Activated naive CD4-positive, alpha-beta T cell treated with anti-CD3 and anti-CD28 coated beads, Interleukin-2, amount 10 ng/mL, durations not matched to agents 7 days and 5 days (primary cell): ENCODE results near the gene LPGAT1.

Experiments
- CTCF ChIA-PET: fragments of 350-600 bp; sonication (Branson Sonifier 250); formaldehyde crosslinking; loops from one replicate; lab custom pipeline; 2021; ENCODE audit warnings: antibody characterized with exemption; lab: Charles Lee
- DNase-seq: peaks from one replicate; pipeline ENCODE4 v3.0.0-alpha.2; 2020
- H3K27ac Mint-ChIP-seq: one replicate; pipeline ENCODE4 v1.8.0; 2021; ENCODE audit warnings: mild to moderate bottlenecking, moderate library complexity, mixed read lengths
- H3K27me3 Mint-ChIP-seq: one replicate; pipeline ENCODE4 v1.8.0; 2021; ENCODE audit warnings: mild to moderate bottlenecking, mixed read lengths
- H3K36me3 Mint-ChIP-seq: one replicate; pipeline ENCODE4 v1.8.0; 2021; ENCODE audit warnings: mixed read lengths
- H3K4me1 Mint-ChIP-seq: one replicate; pipeline ENCODE4 v1.8.0; 2021; ENCODE audit warnings: mixed read lengths
- H3K4me3 Mint-ChIP-seq: one replicate; pipeline ENCODE4 v1.8.0; 2021; ENCODE audit warnings: mild to moderate bottlenecking, moderate library complexity, mixed read lengths
- H3K9me3 Mint-ChIP-seq: one replicate; pipeline ENCODE4 v1.8.0; 2021; ENCODE audit warnings: mixed read lengths

LPGAT1 gene

DNA sequence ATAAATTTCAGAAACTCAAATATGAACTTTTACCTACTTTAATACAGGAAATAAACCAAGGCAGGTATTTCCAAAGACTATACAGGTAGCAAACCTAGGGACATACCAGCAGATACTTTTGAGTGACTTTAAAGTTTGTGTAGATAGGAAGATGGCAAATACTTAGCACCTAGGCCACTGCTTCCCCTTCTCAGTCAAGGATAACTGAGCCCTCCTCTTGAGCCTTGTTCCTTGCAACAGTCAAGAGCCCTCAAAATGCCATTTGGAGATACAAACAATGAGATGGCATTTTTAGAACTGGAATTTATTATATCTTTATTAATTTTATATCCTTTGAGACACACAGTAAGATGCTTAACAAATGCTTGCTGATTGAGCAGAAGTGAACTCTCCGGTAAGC lies 65.9 kb downstream of the LPGAT1 start:
- Mint-ChIP-seq H3K4me3 (no peak overlapping the region), H3K36me3 (peaks cover 26% of the 10 kb centered on the region), H3K27me3 (no peaks in the 10 kb centered on the region), H3K9me3 (no peaks in the 10 kb centered on the region), H3K27ac (no peak overlapping the region), H3K4me1 (no peaks in the 10 kb centered on the region)
- CTCF ChIA-PET, result no interaction called here
- no peak for DNase-seq

DNA sequence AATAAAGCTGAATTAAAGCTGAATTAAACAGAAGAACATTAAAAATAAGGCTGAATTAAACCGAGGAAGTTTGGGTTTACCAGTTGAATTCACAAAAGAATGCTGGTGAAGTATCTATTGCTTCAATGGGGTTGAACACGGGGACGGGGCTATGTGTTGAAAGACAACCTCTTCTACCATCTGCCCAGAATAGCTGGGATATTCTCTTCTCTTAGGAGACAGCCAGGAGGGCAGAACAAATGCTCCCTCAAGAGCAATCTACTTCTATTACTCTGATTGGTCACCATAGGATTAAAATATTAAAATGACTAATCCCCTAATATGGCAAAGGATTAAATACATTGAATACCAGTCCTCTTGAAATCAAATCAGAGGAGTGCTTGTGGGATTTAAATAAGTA lies 68.4 kb downstream of the LPGAT1 start:
- no peaks in the 10 kb centered on the region for H3K27me3 Mint-ChIP-seq
- DNase-seq, result no peak
- peaks cover 31% of the 10 kb centered on the region for H3K36me3 Mint-ChIP-seq
- no peaks in the 10 kb centered on the region for H3K9me3 Mint-ChIP-seq
- no peak overlapping the region for H3K4me3 Mint-ChIP-seq
- H3K4me1 Mint-ChIP-seq, result no peaks in the 10 kb centered on the region
- no peak overlapping the region for H3K27ac Mint-ChIP-seq
- CTCF ChIA-PET, result interaction anchor here (0.6 to 0.8 kb wide), 2 partner anchors 12 to 27 kb away, joined by 3 read pairs; no protein-coding TSS in a partner anchor

DNA sequence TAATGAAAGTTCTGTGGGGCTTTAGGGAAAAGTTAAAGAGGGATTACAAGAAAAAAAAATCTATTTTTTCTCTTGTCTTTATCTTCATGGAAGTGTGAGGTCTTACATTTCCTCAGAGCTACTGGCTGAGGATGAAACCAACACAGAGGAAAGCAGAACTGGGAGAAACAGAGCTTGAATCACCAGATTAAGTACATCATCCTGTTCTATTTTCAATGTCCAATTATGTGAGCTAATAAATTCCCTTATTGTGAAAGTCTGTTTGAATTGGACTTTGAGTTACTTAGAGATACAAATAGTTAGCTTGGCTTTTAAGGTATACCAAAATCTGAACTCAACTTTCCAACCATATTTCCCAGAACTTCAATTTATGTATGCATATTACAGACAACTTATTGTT lies 69.2 kb downstream of the LPGAT1 start:
- Mint-ChIP-seq H3K4me1 (no peaks in the 10 kb centered on the region), H3K27ac (no peak overlapping the region), H3K27me3 (no peaks in the 10 kb centered on the region), H3K36me3 (peaks cover 29% of the 10 kb centered on the region), H3K4me3 (no peak overlapping the region), H3K9me3 (no peaks in the 10 kb centered on the region)
- CTCF ChIA-PET, result no interaction called here
- no peak for DNase-seq

DNA sequence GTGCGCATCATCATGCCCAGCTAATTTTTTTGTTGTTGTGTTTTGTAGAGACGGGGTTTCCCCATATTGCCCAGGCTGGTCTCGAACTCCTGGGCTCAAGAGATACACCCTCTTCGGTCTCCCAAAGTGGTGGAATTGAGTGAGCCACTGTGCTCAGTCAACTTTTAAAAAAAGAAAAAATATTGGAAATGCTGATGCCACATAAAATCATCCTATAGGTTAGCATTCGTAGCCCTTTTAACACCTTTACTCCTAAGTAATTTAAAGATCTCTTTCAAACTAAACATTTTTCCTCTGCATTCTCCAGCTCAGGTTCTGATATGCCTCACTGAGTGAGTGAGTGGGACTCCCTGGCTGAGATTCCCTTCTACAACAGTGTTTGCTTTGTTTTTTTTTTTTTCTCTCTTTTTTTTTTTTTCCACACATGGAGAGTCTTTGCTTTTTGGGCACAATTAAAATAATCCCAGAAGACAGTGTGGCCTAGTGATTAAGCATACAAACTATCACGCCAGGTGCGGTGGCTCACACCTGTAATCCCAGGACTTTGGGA lies 74.0 kb downstream of the LPGAT1 start:
- CTCF ChIA-PET, result interaction anchor here (0.7 kb wide), 1 partner anchor 610 kb away, joined by 3 read pairs; no protein-coding TSS in a partner anchor
- no peak for DNase-seq
- H3K36me3 Mint-ChIP-seq, result peaks cover 23% of the 10 kb centered on the region
- no peak overlapping the region for H3K27ac Mint-ChIP-seq
- H3K4me1 Mint-ChIP-seq, result no peaks in the 10 kb centered on the region
- H3K9me3 Mint-ChIP-seq, result no peaks in the 10 kb centered on the region
- no peaks in the 10 kb centered on the region for H3K27me3 Mint-ChIP-seq
- no peak overlapping the region for H3K4me3 Mint-ChIP-seq

DNA sequence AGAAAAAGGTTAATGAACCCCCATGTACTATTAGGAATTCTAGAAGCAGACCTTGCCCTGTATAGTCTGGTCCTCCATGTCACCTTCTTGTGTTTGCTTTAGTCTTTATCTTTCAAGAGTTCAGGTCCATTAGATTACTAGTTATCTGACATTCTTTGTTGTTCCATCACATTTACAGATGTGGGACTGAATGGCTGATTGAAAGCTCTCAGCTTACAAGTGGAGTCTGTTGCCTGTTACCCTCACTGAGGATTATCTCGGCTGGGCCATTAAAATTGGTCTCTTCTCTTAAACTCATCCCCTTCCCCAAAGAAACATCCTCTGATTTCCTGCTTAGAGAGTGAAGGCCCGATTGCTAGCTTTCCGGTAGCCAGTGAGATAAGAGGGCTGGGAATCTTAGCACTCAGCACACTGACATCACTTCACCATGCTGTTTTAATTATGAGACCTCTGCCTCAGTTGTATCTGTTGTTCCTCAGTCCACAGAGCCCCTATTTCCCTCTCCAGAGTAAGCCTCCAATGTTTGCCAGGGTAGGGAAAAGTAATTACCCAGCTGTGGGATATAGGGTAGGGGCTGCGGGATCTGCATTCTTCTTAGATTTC lies 76.8 kb downstream of the LPGAT1 start:
- H3K27ac Mint-ChIP-seq, result no peak overlapping the region
- H3K27me3 Mint-ChIP-seq, result no peaks in the 10 kb centered on the region
- H3K4me1 Mint-ChIP-seq, result no peaks in the 10 kb centered on the region
- peaks cover 36% of the 10 kb centered on the region for H3K36me3 Mint-ChIP-seq
- H3K9me3 Mint-ChIP-seq, result no peaks in the 10 kb centered on the region
- CTCF ChIA-PET, result no interaction called here
- no peak overlapping the region for H3K4me3 Mint-ChIP-seq
- no peak for DNase-seq

DNA sequence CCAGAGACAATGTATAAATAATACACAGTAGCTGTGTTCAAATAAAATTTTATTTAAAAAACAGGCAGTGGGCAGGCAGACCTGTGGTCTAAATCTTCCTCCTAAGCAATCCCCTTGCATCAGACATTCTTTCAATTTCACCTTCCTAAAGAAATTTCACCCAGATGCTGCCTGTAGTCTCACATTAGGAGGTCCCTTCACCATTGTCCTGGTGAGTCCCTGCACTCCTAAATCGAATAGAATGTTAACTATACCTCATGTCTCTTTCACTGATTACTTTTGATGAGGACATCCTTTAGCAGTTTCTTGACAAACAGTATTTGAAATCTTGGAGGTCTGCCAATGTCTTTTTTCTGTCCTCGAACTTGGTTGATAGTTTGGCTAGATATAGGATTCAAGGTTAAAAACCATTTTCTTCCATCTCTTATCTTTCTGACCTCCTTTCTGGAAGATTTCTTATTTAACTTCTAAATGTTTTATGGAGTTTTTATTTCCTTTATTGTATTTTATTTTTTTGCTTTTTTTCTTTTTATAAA lies 77.5 kb downstream of the LPGAT1 start:
- Mint-ChIP-seq H3K27me3 (no peaks in the 10 kb centered on the region), H3K4me1 (peaks cover 2% of the 10 kb centered on the region), H3K36me3 (peaks cover 36% of the 10 kb centered on the region), H3K9me3 (no peaks in the 10 kb centered on the region), H3K4me3 (no peak overlapping the region), H3K27ac (no peak overlapping the region)
- CTCF ChIA-PET, result no interaction called here
- DNase-seq, result no peak

DNA sequence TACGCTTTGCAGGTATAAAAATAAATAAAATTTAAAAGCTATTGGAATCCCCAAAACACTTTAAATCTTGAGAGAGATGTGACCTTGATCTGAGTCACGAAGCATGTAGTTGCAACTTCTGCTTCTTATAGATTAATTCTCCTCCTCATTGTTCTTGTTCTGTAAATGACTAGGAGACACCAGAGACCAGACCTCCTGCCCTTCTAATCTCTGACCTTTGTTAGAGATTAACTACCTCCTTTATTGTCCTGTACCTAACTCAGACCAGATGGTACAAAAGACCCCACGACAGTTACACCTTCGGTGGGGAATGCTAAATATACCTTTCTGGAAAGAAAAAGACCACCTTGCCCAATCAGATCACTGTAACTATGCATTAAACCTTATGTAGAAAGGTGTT lies 78.2 kb downstream of the LPGAT1 start:
- H3K27ac Mint-ChIP-seq, result no peak overlapping the region
- H3K4me1 Mint-ChIP-seq, result peaks cover 4% of the 10 kb centered on the region
- no peak for DNase-seq
- H3K27me3 Mint-ChIP-seq, result no peaks in the 10 kb centered on the region
- no peaks in the 10 kb centered on the region for H3K9me3 Mint-ChIP-seq
- H3K36me3 Mint-ChIP-seq, result peaks cover 33% of the 10 kb centered on the region
- no peak overlapping the region for H3K4me3 Mint-ChIP-seq
- CTCF ChIA-PET, result no interaction called here

DNA sequence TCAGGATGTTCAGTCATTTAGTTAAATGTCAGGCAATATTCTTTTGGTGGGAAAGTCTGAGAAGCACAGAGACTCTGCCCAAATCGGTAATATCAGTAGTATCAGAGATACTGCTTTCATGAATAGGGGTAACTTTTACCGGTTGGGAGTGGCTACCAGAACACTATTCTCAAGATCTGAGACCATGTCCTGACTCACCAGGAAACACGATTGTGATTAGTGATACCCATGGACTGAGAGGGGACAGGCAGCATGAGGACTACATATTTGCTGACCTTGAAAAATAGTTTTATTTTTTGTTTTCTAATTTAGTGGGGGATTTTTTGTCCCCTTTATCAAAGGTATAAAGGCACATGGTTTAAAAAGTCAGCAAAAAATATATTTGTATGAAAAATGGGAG lies 79.1 kb downstream of the LPGAT1 start:
- Mint-ChIP-seq H3K4me3 (no peak overlapping the region), H3K36me3 (peaks cover 38% of the 10 kb centered on the region), H3K4me1 (peaks cover 4% of the 10 kb centered on the region), H3K9me3 (no peaks in the 10 kb centered on the region), H3K27me3 (no peaks in the 10 kb centered on the region), H3K27ac (no peak overlapping the region)
- DNase-seq, result no peak
- CTCF ChIA-PET, result no interaction called here

DNA sequence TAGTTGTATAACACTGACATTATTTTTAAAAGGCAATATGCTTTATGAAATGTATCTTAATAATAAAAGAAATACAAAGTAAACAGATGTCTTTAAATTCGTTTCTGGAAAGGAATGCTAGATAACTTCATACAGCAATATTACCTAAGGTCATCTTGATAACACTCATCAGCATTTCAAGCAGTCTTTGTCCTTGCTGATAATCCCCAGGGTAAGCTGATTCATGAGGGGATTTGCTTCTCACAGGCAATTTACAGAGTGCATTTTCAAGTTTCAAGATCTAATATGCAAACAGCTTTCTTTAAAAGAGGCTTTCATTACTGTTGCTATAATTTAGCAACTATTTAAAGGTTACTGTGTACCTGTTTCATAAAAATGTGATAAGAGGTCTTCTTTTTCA lies 80.0 kb downstream of the LPGAT1 start:
- Mint-ChIP-seq H3K4me3 (no peak overlapping the region), H3K9me3 (no peaks in the 10 kb centered on the region), H3K27me3 (no peaks in the 10 kb centered on the region), H3K4me1 (peaks cover 4% of the 10 kb centered on the region), H3K27ac (no peak overlapping the region), H3K36me3 (peaks cover 40% of the 10 kb centered on the region)
- CTCF ChIA-PET, result interaction anchor here (0.9 kb wide), 1 partner anchor 12 kb away, joined by 3 read pairs; no protein-coding TSS in a partner anchor
- no peak for DNase-seq

DNA sequence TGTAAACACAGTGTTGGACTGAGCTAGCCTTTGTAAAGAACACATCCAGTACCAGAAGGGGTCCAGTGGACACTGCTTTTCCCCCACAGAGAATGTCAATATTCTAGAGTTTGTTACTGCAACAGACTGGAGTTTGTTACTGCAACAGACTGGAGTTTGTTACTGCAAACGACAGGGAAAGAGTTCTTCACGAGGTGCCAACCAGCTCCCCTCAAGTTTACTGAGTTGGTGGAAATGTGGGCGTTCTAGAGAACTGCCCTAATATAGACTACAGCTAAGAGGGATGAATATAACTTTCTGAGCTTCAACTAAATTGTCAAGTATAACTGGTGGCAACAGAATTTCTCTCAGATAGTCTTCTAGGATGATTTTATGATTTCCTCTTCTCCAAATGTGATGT lies 81.3 kb downstream of the LPGAT1 start:
- Mint-ChIP-seq H3K4me1 (peaks cover 4% of the 10 kb centered on the region), H3K27me3 (no peaks in the 10 kb centered on the region), H3K4me3 (no peak overlapping the region), H3K9me3 (no peaks in the 10 kb centered on the region), H3K36me3 (peaks cover 40% of the 10 kb centered on the region), H3K27ac (no peak overlapping the region)
- CTCF ChIA-PET, result no interaction called here
- DNase-seq, result no peak

DNA sequence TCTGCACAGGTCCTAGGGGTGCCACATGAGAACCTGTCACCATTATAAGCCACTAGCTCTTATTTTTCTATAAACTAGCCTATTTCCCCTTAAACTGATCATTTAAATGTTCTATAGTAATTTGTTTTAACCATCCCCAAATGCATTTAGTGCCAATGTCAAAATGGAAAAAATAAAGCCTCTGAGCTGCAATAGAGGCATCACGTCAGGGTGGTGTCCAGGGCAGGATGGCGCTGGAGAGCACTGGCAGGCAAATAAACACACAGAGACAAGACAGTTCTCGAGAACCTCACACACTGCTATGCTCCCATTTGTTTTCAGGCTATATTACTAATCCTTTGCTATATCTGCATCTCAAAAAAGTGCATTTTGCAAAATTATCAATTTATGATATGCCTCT lies 81.8 kb downstream of the LPGAT1 start:
- DNase-seq, result no peak
- CTCF ChIA-PET, result no interaction called here
- Mint-ChIP-seq H3K27me3 (no peaks in the 10 kb centered on the region), H3K4me3 (no peak overlapping the region), H3K27ac (no peak overlapping the region), H3K9me3 (no peaks in the 10 kb centered on the region), H3K36me3 (peaks cover 40% of the 10 kb centered on the region), H3K4me1 (peaks cover 4% of the 10 kb centered on the region)

DNA sequence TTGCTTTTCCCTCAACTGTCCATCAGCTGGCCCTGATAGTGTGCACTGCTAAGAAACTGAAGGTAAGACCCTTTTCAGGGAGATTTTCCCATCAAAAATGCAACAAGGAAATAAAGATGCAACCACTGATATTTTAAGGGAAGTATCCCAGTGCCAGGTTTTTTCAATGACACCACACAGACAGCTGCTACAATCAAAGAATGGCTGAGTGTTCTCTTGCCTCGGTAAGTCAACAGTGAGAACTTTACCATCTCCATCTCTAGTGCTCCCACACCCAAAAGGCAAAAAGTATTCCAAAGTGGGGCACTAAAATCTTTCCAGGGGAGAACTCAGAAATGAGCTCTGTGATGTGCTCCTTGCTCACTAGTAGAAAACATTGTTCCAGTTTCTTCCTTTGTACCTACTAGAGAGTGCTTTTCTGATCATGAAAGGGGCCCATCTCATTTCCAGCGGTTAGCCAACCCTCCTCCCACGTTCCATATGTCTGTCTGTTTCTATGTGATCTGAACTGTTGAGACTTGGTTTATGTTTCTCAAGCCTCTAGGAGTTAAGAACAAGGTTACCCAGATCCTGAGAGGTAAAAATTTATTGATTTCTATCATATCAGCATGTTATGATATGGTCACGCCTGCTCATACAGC lies 87.6 kb downstream of the LPGAT1 start:
- H3K4me3 Mint-ChIP-seq, result no peak overlapping the region
- H3K27ac Mint-ChIP-seq, result no peak overlapping the region
- CTCF ChIA-PET, result interaction anchor here (1.1 kb wide), 1 partner anchor 62 kb away, joined by 4 read pairs; no protein-coding TSS in a partner anchor
- peaks cover 14% of the 10 kb centered on the region for H3K36me3 Mint-ChIP-seq
- H3K9me3 Mint-ChIP-seq, result no peaks in the 10 kb centered on the region
- DNase-seq, result no peak
- H3K27me3 Mint-ChIP-seq, result no peaks in the 10 kb centered on the region
- H3K4me1 Mint-ChIP-seq, result peaks cover 31% of the 10 kb centered on the region

DNA sequence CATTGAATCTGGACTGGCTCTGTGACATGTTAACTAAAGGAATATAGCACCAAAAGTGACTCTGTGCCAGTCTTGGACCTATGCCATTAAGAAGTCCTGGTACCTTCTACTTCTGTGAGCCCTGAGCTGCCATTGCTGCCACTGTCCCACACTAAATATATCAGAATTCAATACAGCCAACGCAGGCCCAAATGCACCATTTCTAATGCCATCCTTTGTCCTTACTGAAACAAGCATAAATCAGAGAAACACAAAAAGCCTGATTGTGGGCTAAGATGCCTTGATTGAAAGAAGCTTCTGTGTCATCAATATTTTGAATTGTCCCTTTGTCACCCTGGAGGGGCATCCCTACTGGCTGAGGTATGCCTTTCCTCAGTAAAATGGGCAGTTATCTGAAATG lies 88.3 kb downstream of the LPGAT1 start:
- H3K4me3 Mint-ChIP-seq, result no peak overlapping the region
- no peaks in the 10 kb centered on the region for H3K9me3 Mint-ChIP-seq
- H3K27me3 Mint-ChIP-seq, result no peaks in the 10 kb centered on the region
- peaks cover 37% of the 10 kb centered on the region for H3K4me1 Mint-ChIP-seq
- DNase-seq, result no peak
- H3K27ac Mint-ChIP-seq, result no peak overlapping the region
- H3K36me3 Mint-ChIP-seq, result peaks cover 12% of the 10 kb centered on the region
- CTCF ChIA-PET, result interaction anchor here (1.1 kb wide), 1 partner anchor 61 kb away, joined by 4 read pairs; no protein-coding TSS in a partner anchor

DNA sequence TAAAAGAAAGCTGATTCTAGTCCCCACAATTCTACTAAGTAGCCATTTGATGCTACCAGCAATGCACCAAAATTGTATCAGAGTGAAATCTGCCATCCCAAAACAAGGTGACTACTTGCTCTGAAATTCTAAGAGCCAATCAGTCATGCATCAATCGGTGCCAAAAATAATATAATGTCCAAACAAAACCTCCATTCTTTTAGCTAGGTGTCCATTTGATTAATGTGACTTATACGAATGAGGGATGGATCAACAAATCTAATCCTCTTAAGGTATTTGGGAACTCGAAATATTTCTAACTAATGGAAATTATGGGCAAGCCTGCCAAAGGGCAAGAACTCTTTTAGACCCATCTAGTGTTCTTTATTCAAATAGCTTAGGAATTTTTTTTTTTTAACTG lies 88.8 kb downstream of the LPGAT1 start:
- no peak for DNase-seq
- CTCF ChIA-PET, result interaction anchor here (0.6 to 1.1 kb wide), 2 partner anchors 61 to 116 kb away, joined by 3 to 4 read pairs; no protein-coding TSS in a partner anchor
- peaks cover 37% of the 10 kb centered on the region for H3K4me1 Mint-ChIP-seq
- H3K9me3 Mint-ChIP-seq, result no peaks in the 10 kb centered on the region
- H3K27me3 Mint-ChIP-seq, result no peaks in the 10 kb centered on the region
- H3K27ac Mint-ChIP-seq, result no peak overlapping the region
- peaks cover 8% of the 10 kb centered on the region for H3K36me3 Mint-ChIP-seq
- no peak overlapping the region for H3K4me3 Mint-ChIP-seq
